Neural progenitor cell (in vitro differentiated cells): ENCODE results near the gene IGDCC3.

Experiments
- CTCF ChIP-seq: fragments of 200-600 bp; sonication (generic); IDR thresholded peaks from 2 replicates; pipeline ENCODE4 v1.5.1; 2017; ENCODE audit warnings: antibody characterized with exemption, mild to moderate bottlenecking
- EZH2phosphoT487 ChIP-seq: fragments of 200-600 bp; sonication (generic); IDR thresholded peaks from 2 replicates; pipeline ENCODE4 v1.6.1; 2017; ENCODE audit warnings: antibody characterized with exemption

GRCh38 chr15:65418596-65418995, 40.8 kb upstream of the IGDCC3 start:
- no peak for TF ChIP-seq CTCF
- TF ChIP-seq EZH2phosphoT487 = no peak
